CD14-positive monocyte (primary cell): ENCODE data around the gene SV2B. TPM values are rescaled to one million over a fixed set of nuclear protein-coding genes. Genes with fewer than 3 reads are reported as not detected.
A peak's percentile ranks its signal among the peaks of the same experiment; 100 is the strongest.

Experiments
- DNase-seq, 3 donors: peaks; one replicate each; pipeline ENCODE4 v3.0.0-alpha.2; 2011 to 2022
- H2AFZ ChIP-seq: 2 replicates; pipeline ENCODE4 v1.6.0; 2012; ENCODE audit warnings: mild to moderate bottlenecking, low read depth, low read length, inconsistent platforms; ENCODE audit not compliant: insufficient read depth, poor library complexity, severe bottlenecking
- H3K27ac ChIP-seq, 2 donors: 1 replicate in 1 of 2; 2 replicates in 1 of 2; pipeline ENCODE4 v1.5.1; 2012 to 2013; ENCODE audit warnings: low read length in 2 of 2, control low read depth in 1 of 2, inconsistent platforms in 1 of 2, low read depth in 1 of 2, mild to moderate bottlenecking in 1 of 2
- H3K27me3 ChIP-seq, 2 donors: one replicate each; pipeline versions ENCODE4 v1.6.0 to v1.6.1; 2011 to 2013; ENCODE audit warnings: low read length in 2 of 2; ENCODE audit not compliant: control insufficient read depth in 2 of 2, insufficient read depth in 2 of 2
- H3K36me3 ChIP-seq, 2 donors: replicated peaks in 1 of 2; 1 replicate in 1 of 2; 2 replicates in 1 of 2; pipeline versions ENCODE4 v1.5.1 to v1.6.1; 2012 to 2013; ENCODE audit warnings: low read length in 2 of 2, control low read depth in 1 of 2, inconsistent platforms in 1 of 2, mild to moderate bottlenecking in 1 of 2; ENCODE audit not compliant: insufficient read depth in 2 of 2, control insufficient read depth in 1 of 2
- H3K4me1 ChIP-seq, 2 donors: 1 replicate in 1 of 2; 2 replicates in 1 of 2; pipeline versions ENCODE4 v1.5.1 to v1.6.1; 2012 to 2013; ENCODE audit warnings: low read length in 2 of 2, control low read depth in 1 of 2, inconsistent platforms in 1 of 2, mild to moderate bottlenecking in 1 of 2, moderate library complexity in 1 of 2; ENCODE audit not compliant: insufficient read depth in 2 of 2, control insufficient read depth in 1 of 2
- H3K4me2 ChIP-seq: replicated peaks from 2 replicates; pipeline ENCODE3; 2012; ENCODE audit warnings: low read length, moderate library complexity, mild to moderate bottlenecking; ENCODE audit not compliant: poor library complexity, severe bottlenecking; ENCODE audit errors: extremely low read depth
- H3K4me3 ChIP-seq, 3 experiments: fragments of 200-600 bp in 1 of 3; sonication (generic) in 1 of 3; replicated peaks in 1 of 3; 1 replicate in 2 of 3; 2 replicates in 1 of 3; pipeline ENCODE4 v1.5.1; 2011 to 2013; ENCODE audit warnings: low read length in 3 of 3, mild to moderate bottlenecking in 3 of 3, control low read depth in 2 of 3, low read depth in 2 of 3, inconsistent platforms in 1 of 3, moderate library complexity in 1 of 3
- H3K79me2 ChIP-seq: 2 replicates; pipeline ENCODE4 v1.6.0; 2012; ENCODE audit warnings: mild to moderate bottlenecking, control low read depth, inconsistent platforms, low read length, moderate library complexity; ENCODE audit not compliant: insufficient read depth
- H3K9ac ChIP-seq: 2 replicates; pipeline ENCODE4 v1.6.0; 2017; ENCODE audit warnings: low read length, mild to moderate bottlenecking; ENCODE audit not compliant: insufficient read depth, poor library complexity, severe bottlenecking
- H3K9me3 ChIP-seq, 2 donors: replicated peaks in 1 of 2; 1 replicate in 1 of 2; 2 replicates in 1 of 2; pipeline versions ENCODE4 v1.5.1 to v1.6.1; 2012 to 2013; ENCODE audit warnings: low read length in 2 of 2, control low read depth in 1 of 2; ENCODE audit not compliant: control insufficient read depth in 1 of 2, insufficient read depth in 1 of 2
- H4K20me1 ChIP-seq: 2 replicates; pipeline ENCODE4 v1.6.0; 2012; ENCODE audit warnings: mild to moderate bottlenecking, low read length, control low read depth, moderate library complexity; ENCODE audit not compliant: insufficient read depth
- H3K27ac Mint-ChIP-seq, 7 donors: one replicate each; pipeline ENCODE4 v1.8.0; 2020; ENCODE audit warnings: mild to moderate bottlenecking in 7 of 7, mixed read lengths in 7 of 7, moderate library complexity in 6 of 7, inconsistent platforms in 2 of 7
- H3K27me3 Mint-ChIP-seq, 3 donors: one replicate each; pipeline ENCODE4 v1.8.0; 2021 to 2022; ENCODE audit warnings: low read depth in 3 of 3, mild to moderate bottlenecking in 3 of 3, mixed read lengths in 3 of 3, moderate library complexity in 3 of 3, inconsistent platforms in 1 of 3
- H3K36me3 Mint-ChIP-seq, 2 donors: one replicate each; pipeline ENCODE4 v1.8.0; 2020; ENCODE audit warnings: mixed read lengths in 2 of 2, inconsistent platforms in 1 of 2, mild to moderate bottlenecking in 1 of 2
- H3K4me1 Mint-ChIP-seq: one replicate; pipeline ENCODE4 v1.8.0; 2020; ENCODE audit warnings: mild to moderate bottlenecking, mixed read lengths
- H3K4me3 Mint-ChIP-seq, 2 donors: one replicate each; pipeline ENCODE4 v1.8.0; 2020; ENCODE audit warnings: mild to moderate bottlenecking in 2 of 2, mixed read lengths in 2 of 2, moderate library complexity in 1 of 2
- H3K9me3 Mint-ChIP-seq, 7 donors: one replicate each; pipeline ENCODE4 v1.8.0; 2020 to 2022; ENCODE audit warnings: mixed read lengths in 7 of 7, mild to moderate bottlenecking in 6 of 7, moderate library complexity in 6 of 7, inconsistent platforms in 2 of 7
- WGBS: methylation state at CpG from one replicate; pipeline ENCODE4 v1.1.5; 2013; ENCODE audit warnings: missing lambda C conversion rate; ENCODE audit not compliant: insufficient coverage; 5-methylcytosine and 5-hydroxymethylcytosine counted together
- intact Hi-C, 2 donors: fragments of 100-400 bp; cut with micrococcal nuclease; formaldehyde crosslinking; loops; one replicate each; pipeline versions ENCODE4 v1.15.0 to v1.15.1; 2023
- polyA plus RNA-seq, 3 donors: library from polyadenylated mRNA; depleted of rRNA in 1 of 3; unstranded in 2 of 3; stranded (reverse) in 1 of 3; fragments of 300-500 nt in 2 of 3; fragments of >200 nt in 1 of 3; fragmentation: Illumina TruSeq in 2 of 3; gene quantifications; 1 replicate in 2 of 3; 2 replicates in 1 of 3; pipeline ENCODE4 v1.2.3, GENCODE V29; 2012 to 2021
- TF ChIP-seq, protein P1 (sequence below): fragments of 200-600 bp; IDR thresholded peaks from one replicate; pipeline ENCODE4 v1.8.0; 2022; ENCODE audit warnings: antibody characterized with exemption, mild to moderate bottlenecking

SV2B gene
- polyA plus RNA-seq, 3 donors, result not detected

DNA sequence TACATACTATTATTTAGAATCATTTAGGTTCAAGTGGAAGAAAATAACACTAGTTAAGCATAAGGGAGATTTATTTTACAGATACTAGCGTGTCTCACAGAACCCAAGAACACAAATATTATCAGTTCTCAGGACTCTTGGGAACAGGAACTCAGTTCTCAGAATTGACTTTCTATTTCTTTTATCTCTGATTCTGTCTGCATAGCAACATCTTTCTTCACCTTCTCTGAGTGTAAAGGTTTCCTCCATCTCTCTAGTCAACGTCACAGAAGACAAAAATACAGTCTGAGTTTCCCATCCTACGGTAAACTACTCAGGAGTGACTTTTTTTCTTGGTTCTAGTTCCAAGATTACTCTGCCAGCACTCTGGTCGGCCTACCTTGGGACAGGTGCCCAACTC is 220.0 kb downstream of the SV2B start:
- H3K27ac ChIP-seq, result no peak overlapping the region
- intact Hi-C loops, result no loop called here
- H3K4me2 ChIP-seq, result no peak overlapping the region
- H3K4me3 ChIP-seq, result no peak overlapping the region
- peaks cover 0 to 7% (median 0%) of the 10 kb centered on the region in 3 donors for H3K27me3 Mint-ChIP-seq
- H3K9me3 ChIP-seq, result no peaks in the 10 kb centered on the region
- TF ChIP-seq, protein P1, sequence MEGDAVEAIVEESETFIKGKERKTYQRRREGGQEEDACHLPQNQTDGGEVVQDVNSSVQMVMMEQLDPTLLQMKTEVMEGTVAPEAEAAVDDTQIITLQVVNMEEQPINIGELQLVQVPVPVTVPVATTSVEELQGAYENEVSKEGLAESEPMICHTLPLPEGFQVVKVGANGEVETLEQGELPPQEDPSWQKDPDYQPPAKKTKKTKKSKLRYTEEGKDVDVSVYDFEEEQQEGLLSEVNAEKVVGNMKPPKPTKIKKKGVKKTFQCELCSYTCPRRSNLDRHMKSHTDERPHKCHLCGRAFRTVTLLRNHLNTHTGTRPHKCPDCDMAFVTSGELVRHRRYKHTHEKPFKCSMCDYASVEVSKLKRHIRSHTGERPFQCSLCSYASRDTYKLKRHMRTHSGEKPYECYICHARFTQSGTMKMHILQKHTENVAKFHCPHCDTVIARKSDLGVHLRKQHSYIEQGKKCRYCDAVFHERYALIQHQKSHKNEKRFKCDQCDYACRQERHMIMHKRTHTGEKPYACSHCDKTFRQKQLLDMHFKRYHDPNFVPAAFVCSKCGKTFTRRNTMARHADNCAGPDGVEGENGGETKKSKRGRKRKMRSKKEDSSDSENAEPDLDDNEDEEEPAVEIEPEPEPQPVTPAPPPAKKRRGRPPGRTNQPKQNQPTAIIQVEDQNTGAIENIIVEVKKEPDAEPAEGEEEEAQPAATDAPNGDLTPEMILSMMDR, result no peak
- WGBS, result no CpG with 5 or more reads among the region's 4 CpGs
- no peaks in the 10 kb centered on the region for H3K36me3 ChIP-seq
- H2AFZ ChIP-seq, result no peak overlapping the region
- H3K36me3 Mint-ChIP-seq, result no peaks in the 10 kb centered on the region
- H3K79me2 ChIP-seq, result no peaks in the 10 kb centered on the region
- DNase-seq, result no peak
- no peaks in the 10 kb centered on the region for H3K4me1 ChIP-seq
- no peaks in the 10 kb centered on the region for H3K4me1 Mint-ChIP-seq
- H3K4me3 Mint-ChIP-seq, result no peak overlapping the region
- peaks cover 0 to 6% (median 1%) of the 10 kb centered on the region in 7 donors for H3K9me3 Mint-ChIP-seq
- no peak overlapping the region for H3K27ac Mint-ChIP-seq
- H3K9ac ChIP-seq, result no peak overlapping the region
- no peaks in the 10 kb centered on the region for H3K27me3 ChIP-seq
- no peaks in the 10 kb centered on the region for H4K20me1 ChIP-seq

DNA sequence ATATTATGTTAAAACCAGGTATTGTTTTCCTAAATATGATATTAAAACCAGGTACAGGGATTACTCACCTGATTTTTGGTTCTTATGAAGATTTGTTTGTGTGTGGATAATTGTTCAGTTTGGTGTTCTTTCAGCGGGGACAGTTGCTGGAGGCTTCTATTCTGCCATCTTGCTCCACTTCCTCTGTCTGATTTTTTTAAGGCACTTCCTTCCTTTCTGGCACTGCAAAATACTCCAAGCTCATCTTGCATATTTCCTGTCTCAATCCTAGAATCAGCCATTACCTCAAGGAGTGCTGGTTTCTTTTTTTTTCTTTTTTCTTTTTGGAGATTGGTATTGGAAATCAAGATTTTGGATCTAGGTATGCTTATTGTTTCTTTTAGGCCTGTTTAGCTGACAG is 229.9 kb downstream of the SV2B start:
- H3K9me3 ChIP-seq, result peaks cover 10 to 16% of the 10 kb centered on the region in 2 donors
- intact Hi-C loops, result no loop called here
- no peaks in the 10 kb centered on the region for H3K36me3 ChIP-seq
- no peak overlapping the region for H3K4me3 ChIP-seq
- H3K4me2 ChIP-seq, result no peak overlapping the region
- TF ChIP-seq, protein P1, result no peak
- no peak overlapping the region for H3K9ac ChIP-seq
- H3K27me3 ChIP-seq, result no peaks in the 10 kb centered on the region
- Mint-ChIP-seq H3K9me3 (peaks cover 3 to 24% (median 13%) of the 10 kb centered on the region in 7 donors), H3K4me1 (peaks cover 12% of the 10 kb centered on the region), H3K36me3 (peaks cover 2 to 5% of the 10 kb centered on the region in 2 donors), H3K4me3 (no peak overlapping the region), H3K27me3 (peaks cover 0 to 5% (median 1%) of the 10 kb centered on the region in 3 donors), H3K27ac (no peak overlapping the region)
- H4K20me1 ChIP-seq, result no peaks in the 10 kb centered on the region
- H3K79me2 ChIP-seq, result no peaks in the 10 kb centered on the region
- H3K4me1 ChIP-seq, result peaks cover 0 to 6% of the 10 kb centered on the region in 2 donors
- H2AFZ ChIP-seq, result peak overlapping the region; percentile 12
- H3K27ac ChIP-seq, result no peak overlapping the region
- DNase-seq, result no peak
- no CpG with 5 or more reads among the region's 1 CpG for WGBS
